HepG2 (cell line): ENCODE results near the gene CPE. TPM values are rescaled to one million over a fixed set of nuclear protein-coding genes. Genes with fewer than 3 reads are reported as not detected.

Experiments
- ELF3 ChIP-seq: IDR thresholded peaks from 2 replicates; pipeline ENCODE4 v1.6.1; 2016; ENCODE audit warnings: missing genetic modification reagents, missing compliant biosample characterization
- FOXA1 ChIP-seq, 2 experiments: fragments of 450-650 bp in 1 of 2; sonication (generic) in 1 of 2; formaldehyde crosslinking in 1 of 2; IDR thresholded peaks; 2 replicates each; pipeline versions ENCODE4 v1.4.0 to v1.6.1; 2016 to 2020; ENCODE audit warnings: missing genetic modification reagents in 1 of 2
- FOXK1 ChIP-seq: sonication (generic); formaldehyde crosslinking; IDR thresholded peaks from 2 replicates; pipeline ENCODE4 v1.4.0; 2020; ENCODE audit warnings: low read depth, missing genetic modification reagents, borderline replicate concordance
- HOXA9 ChIP-seq: sonication (generic); formaldehyde crosslinking; IDR thresholded peaks from 2 replicates; pipeline ENCODE4 v1.8.1; 2022; ENCODE audit warnings: missing genetic modification reagents, mild to moderate bottlenecking, moderate library complexity, borderline replicate concordance
- KMT2B ChIP-seq: IDR thresholded peaks from 2 replicates; pipeline ENCODE4 v1.6.1; 2016; ENCODE audit warnings: missing genetic modification reagents, missing compliant biosample characterization
- NR2C2 ChIP-seq: sonication (generic); formaldehyde crosslinking; IDR thresholded peaks from 2 replicates; pipeline ENCODE4 v1.4.0; 2020; ENCODE audit warnings: missing genetic modification reagents, mild to moderate bottlenecking, moderate library complexity, borderline replicate concordance
- PRMT3 ChIP-seq: sonication (generic); formaldehyde crosslinking; IDR thresholded peaks from 2 replicates; pipeline ENCODE4 v1.8.1; 2022; ENCODE audit warnings: low read depth, mild to moderate bottlenecking, moderate library complexity, missing genetic modification reagents, borderline replicate concordance
- PTBP1 ChIP-seq: fragments of 200-400 bp; formaldehyde crosslinking; IDR thresholded peaks from 2 replicates; pipeline ENCODE4 v1.6.1; 2018; ENCODE audit warnings: low read length, low read depth; ENCODE audit not compliant: poor library complexity, severe bottlenecking
- RFXAP ChIP-seq: sonication (generic); formaldehyde crosslinking; IDR thresholded peaks from 2 replicates; pipeline ENCODE4 v1.4.0; 2020; ENCODE audit warnings: missing genetic modification reagents, borderline replicate concordance
- ZFP90 ChIP-seq: sonication (generic); formaldehyde crosslinking; IDR thresholded peaks from 2 replicates; pipeline ENCODE4 v1.8.0; 2022; ENCODE audit warnings: missing genetic modification reagents, mild to moderate bottlenecking, inconsistent platforms, borderline replicate concordance
- ZNF224 ChIP-seq: sonication (generic); formaldehyde crosslinking; IDR thresholded peaks from 2 replicates; pipeline ENCODE4 v1.5.0; 2020; ENCODE audit warnings: mild to moderate bottlenecking, missing genetic modification reagents
- ZNF274 ChIP-seq: sonication (generic); formaldehyde crosslinking; IDR thresholded peaks from 2 replicates; pipeline ENCODE4 v1.5.1; 2020; ENCODE audit warnings: mild to moderate bottlenecking, missing genetic modification reagents
- ZNF564 ChIP-seq: sonication (generic); formaldehyde crosslinking; IDR thresholded peaks from 2 replicates; pipeline ENCODE4 v1.8.1; 2023; ENCODE audit warnings: mild to moderate bottlenecking, missing genetic modification reagents
- ZNF607 ChIP-seq: sonication (generic); formaldehyde crosslinking; IDR thresholded peaks from 2 replicates; pipeline ENCODE4 v1.5.1; 2020; ENCODE audit warnings: missing genetic modification reagents, mild to moderate bottlenecking, borderline replicate concordance
- polyA plus RNA-seq, 8 experiments: library from polyadenylated mRNA; depleted of rRNA in 3 of 8; stranded (reverse) in 7 of 8; unstranded in 1 of 8; fragments of >200 nt; fragmentation: Illumina TruSeq in 4 of 8; extraction: Trizol in 4 of 8; gene quantifications; 2 replicates each; pipeline versions ENCODE4 v1.2.1 to v1.2.3, GENCODE V29; 2011 to 2016; ENCODE audit warnings: low read depth in 4 of 8, missing spikeins in 1 of 8, mixed read lengths in 1 of 8; ENCODE audit not compliant: insufficient read depth in 1 of 8
- total RNA-seq, 5 experiments: library from RNA; depleted of rRNA; stranded (reverse); fragments of >200 nt; fragmentation: Illumina TruSeq; extraction: Trizol; gene quantifications; 2 replicates each; pipeline ENCODE4 v1.2.3, GENCODE V29; 2016; ENCODE audit warnings: low read depth in 1 of 5
- TF ChIP-seq, protein P1 (sequence below): sonication (generic); formaldehyde crosslinking; IDR thresholded peaks from 2 replicates; pipeline ENCODE4 v1.4.0; 2020; ENCODE audit warnings: mild to moderate bottlenecking, missing genetic modification reagents, borderline replicate concordance
- TF ChIP-seq, protein P2 (sequence below): sonication (generic); formaldehyde crosslinking; IDR thresholded peaks from 2 replicates; pipeline ENCODE4 v1.5.0; 2020; ENCODE audit warnings: mild to moderate bottlenecking, missing genetic modification reagents, moderate library complexity
- TF ChIP-seq, protein P3 (sequence below): sonication (generic); formaldehyde crosslinking; IDR thresholded peaks from 2 replicates; pipeline ENCODE4 v1.4.0; 2020; ENCODE audit warnings: missing genetic modification reagents, borderline replicate concordance
- TF ChIP-seq, protein P4 (sequence below): sonication (generic); formaldehyde crosslinking; IDR thresholded peaks from 2 replicates; pipeline ENCODE4 v1.8.0; 2022; ENCODE audit warnings: mild to moderate bottlenecking, missing genetic modification reagents, borderline replicate concordance

Gene CPE
- total and polyA plus RNA-seq, 2 of the 13 experiments (the other 11 are each of a cell fraction or from before 2014, with no cell fraction given): 268 to 852 TPM

DNA sequence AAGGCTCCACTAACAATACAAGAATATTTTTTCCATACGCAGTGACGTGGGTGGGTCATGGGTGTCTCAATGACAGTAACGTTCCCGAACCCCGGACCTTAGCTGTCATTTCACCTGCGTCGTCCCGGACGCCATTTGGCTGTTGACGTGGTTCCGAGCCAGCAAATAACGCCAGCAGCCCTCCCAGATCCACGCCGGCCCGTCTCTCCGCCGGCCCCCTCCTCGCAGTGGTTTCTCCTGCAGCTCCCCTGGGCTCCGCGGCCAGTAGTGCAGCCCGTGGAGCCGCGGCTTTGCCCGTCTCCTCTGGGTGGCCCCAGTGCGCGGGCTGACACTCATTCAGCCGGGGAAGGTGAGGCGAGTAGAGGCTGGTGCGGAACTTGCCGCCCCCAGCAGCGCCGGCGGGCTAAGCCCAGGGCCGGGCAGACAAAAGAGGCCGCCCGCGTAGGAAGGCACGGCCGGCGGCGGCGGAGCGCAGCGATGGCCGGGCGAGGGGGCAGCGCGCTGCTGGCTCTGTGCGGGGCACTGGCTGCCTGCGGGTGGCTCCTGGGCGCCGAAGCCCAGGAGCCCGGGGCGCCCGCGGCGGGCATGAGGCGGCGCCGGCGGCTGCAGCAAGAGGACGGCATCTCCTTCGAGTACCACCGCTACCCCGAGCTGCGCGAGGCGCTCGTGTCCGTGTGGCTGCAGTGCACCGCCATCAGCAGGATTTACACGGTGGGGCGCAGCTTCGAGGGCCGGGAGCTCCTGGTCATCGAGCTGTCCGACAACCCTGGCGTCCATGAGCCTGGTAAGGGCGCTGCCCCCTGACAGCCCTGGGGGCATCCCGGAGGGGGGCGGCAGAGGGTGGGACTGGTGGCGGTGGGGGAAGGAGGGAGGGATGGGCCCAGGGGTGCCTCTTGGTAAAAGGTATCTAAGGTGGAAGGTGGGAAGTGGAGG is at the start of gene CPE (continued):
- TF ChIP-seq, protein P1, sequence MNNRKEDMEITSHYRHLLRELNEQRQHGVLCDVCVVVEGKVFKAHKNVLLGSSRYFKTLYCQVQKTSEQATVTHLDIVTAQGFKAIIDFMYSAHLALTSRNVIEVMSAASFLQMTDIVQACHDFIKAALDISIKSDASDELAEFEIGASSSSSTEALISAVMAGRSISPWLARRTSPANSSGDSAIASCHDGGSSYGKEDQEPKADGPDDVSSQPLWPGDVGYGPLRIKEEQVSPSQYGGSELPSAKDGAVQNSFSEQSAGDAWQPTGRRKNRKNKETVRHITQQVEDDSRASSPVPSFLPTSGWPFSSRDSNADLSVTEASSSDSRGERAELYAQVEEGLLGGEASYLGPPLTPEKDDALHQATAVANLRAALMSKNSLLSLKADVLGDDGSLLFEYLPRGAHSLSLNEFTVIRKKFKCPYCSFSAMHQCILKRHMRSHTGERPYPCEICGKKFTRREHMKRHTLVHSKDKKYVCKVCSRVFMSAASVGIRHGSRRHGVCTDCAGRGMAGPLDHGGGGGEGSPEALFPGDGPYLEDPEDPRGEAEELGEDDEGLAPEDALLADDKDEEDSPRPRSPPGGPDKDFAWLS (CRISPR knock-in tag): no peak
- TF ChIP-seq ZNF564 (CRISPR knock-in tag) (peak; percentile 92), KMT2B (CRISPR knock-in tag) (peak; percentile 89), NR2C2 (peak; percentile 62; the same call in 1 of the 2 replicates), PRMT3 (CRISPR knock-in tag) (peak; percentile 79; the same call in 1 of the 2 replicates), PTBP1 (peak; percentile 71), ZNF274 (CRISPR knock-in tag) (no peak; the same call in 1 of the 2 replicates), ELF3 (CRISPR knock-in tag) (peak; percentile 46; the same call in 1 of the 2 replicates), HOXA9 (CRISPR knock-in tag) (peak; percentile 80; the same call in 1 of the 2 replicates), ZNF607 (CRISPR knock-in tag) (peak; percentile 89), FOXK1 (CRISPR knock-in tag) (0 out of 2 replicates have a peak, but pooled peaks have one; percentile 14), RFXAP (peak; percentile 79; the same call in 1 of the 2 replicates), ZNF224 (CRISPR knock-in tag) (peak; percentile 68; the same call in 1 of the 2 replicates), FOXA1 (IDR thresholded peaks at IDR 0.05) (no peak), FOXA1 (CRISPR knock-in tag; IDR thresholded peaks at IDR 0.05) (peak; percentile 31; the same call in 1 of the 2 replicates), ZFP90 (CRISPR knock-in tag) (peak; percentile 50; the same call in 1 of the 2 replicates)
- TF ChIP-seq, protein P2, sequence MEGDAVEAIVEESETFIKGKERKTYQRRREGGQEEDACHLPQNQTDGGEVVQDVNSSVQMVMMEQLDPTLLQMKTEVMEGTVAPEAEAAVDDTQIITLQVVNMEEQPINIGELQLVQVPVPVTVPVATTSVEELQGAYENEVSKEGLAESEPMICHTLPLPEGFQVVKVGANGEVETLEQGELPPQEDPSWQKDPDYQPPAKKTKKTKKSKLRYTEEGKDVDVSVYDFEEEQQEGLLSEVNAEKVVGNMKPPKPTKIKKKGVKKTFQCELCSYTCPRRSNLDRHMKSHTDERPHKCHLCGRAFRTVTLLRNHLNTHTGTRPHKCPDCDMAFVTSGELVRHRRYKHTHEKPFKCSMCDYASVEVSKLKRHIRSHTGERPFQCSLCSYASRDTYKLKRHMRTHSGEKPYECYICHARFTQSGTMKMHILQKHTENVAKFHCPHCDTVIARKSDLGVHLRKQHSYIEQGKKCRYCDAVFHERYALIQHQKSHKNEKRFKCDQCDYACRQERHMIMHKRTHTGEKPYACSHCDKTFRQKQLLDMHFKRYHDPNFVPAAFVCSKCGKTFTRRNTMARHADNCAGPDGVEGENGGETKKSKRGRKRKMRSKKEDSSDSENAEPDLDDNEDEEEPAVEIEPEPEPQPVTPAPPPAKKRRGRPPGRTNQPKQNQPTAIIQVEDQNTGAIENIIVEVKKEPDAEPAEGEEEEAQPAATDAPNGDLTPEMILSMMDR (CRISPR knock-in tag): peak; percentile 84
- TF ChIP-seq, protein P3, sequence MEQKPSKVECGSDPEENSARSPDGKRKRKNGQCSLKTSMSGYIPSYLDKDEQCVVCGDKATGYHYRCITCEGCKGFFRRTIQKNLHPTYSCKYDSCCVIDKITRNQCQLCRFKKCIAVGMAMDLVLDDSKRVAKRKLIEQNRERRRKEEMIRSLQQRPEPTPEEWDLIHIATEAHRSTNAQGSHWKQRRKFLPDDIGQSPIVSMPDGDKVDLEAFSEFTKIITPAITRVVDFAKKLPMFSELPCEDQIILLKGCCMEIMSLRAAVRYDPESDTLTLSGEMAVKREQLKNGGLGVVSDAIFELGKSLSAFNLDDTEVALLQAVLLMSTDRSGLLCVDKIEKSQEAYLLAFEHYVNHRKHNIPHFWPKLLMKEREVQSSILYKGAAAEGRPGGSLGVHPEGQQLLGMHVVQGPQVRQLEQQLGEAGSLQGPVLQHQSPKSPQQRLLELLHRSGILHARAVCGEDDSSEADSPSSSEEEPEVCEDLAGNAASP (CRISPR knock-in tag): no peak
- TF ChIP-seq, protein P4, sequence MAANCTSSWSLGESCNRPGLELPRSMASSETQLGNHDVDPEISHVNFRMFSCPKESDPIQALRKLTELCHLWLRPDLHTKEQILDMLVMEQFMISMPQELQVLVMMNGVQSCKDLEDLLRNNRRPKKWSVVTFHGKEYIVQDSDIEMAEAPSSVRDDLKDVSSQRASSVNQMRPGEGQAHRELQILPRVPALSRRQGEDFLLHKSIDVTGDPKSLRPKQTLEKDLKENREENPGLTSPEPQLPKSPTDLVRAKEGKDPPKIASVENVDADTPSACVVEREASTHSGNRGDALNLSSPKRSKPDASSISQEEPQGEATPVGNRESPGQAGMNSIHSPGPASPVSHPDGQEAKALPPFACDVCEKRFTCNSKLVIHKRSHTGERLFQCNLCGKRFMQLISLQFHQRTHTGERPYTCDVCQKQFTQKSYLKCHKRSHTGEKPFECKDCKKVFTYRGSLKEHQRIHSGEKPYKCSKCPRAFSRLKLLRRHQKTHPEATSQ (CRISPR knock-in tag): peak; percentile 29; the same call in 1 of the 2 replicates
